HCT116 (cell line): ENCODE results near the gene CENPL. TPM values are rescaled to one million over a fixed set of nuclear protein-coding genes. Genes with fewer than 3 reads are reported as not detected.

ENCODE experiments used
- ATAC-seq: fragments of 200-7000 bp; cut with Tn5 transposase; 2 replicates; pipeline ENCODE4 v1.9.1; 2020; ENCODE audit warnings: mild to moderate bottlenecking, moderate library complexity
- BruUV-seq: library from RNA; stranded (reverse); fragments of 400-500 nt; replicated peaks from 2 replicates; lab custom pipeline; 2021; lab: Mats Ljungman, UMichigan
- CTCF ChIA-PET: fragments of 300-600 bp; sonication (Branson Sonifier 250); formaldehyde crosslinking; loops from one replicate; lab custom pipeline; 2021; ENCODE audit warnings: antibody characterized with exemption; lab: Charles Lee
- POLR2A ChIA-PET: fragments of 300-600, 350-600 bp; sonication (Branson Sonifier 250); formaldehyde crosslinking; loops from one replicate; lab custom pipeline; 2021; ENCODE audit warnings: antibody characterized with exemption; lab: Charles Lee
- RAD21 ChIA-PET, 2 experiments: fragments of 300-600 bp; sonication (Branson Sonifier 250); formaldehyde crosslinking; loops; one replicate each; lab custom pipeline; 2023; ENCODE audit warnings: low total read pairs in 2 of 2; ENCODE audit not compliant: uncharacterized antibody in 2 of 2, unreplicated experiment in 2 of 2, low non-redundant PET in 1 of 2; lab: Charles Lee
- DNase-seq: peaks from one replicate; pipeline ENCODE4 v3.0.0-alpha.2; 2010; ENCODE audit warnings: low read depth, low spot score
- H2AFZ ChIP-seq: fragments of 200-600 bp; shearing (Covaris generic), sonication (generic); 2 replicates; pipeline ENCODE4 v1.6.1; 2017; ENCODE audit warnings: low read depth, mixed run types, mixed read lengths, antibody characterized with exemption, low read length; ENCODE audit not compliant: poor library complexity, severe bottlenecking
- H3K27ac ChIP-seq: 2 replicates; pipeline ENCODE4 v1.5.1; 2012; ENCODE audit warnings: low read depth, low read length
- H3K27me3 ChIP-seq: fragments of 200-600 bp; sonication (generic); 2 replicates; pipeline ENCODE4 v1.6.1; 2016; ENCODE audit warnings: mixed run types, low read length, mixed read lengths; ENCODE audit not compliant: insufficient read depth
- H3K36me3 ChIP-seq, 2 experiments: fragments of 200-500 bp in 1 of 2; fragments of 200-600 bp in 1 of 2; sonication (Bioruptor generic) in 1 of 2; sonication (generic) in 1 of 2; 2 replicates each; pipeline versions ENCODE4 v1.5.1 to v1.6.1; 2014 to 2016; ENCODE audit warnings: low read length in 2 of 2, inconsistent platforms in 1 of 2, mixed read lengths in 1 of 2, mixed run types in 1 of 2; ENCODE audit not compliant: insufficient read depth in 2 of 2, control insufficient read depth in 1 of 2
- H3K4me1 ChIP-seq, 2 experiments: fragments of 200-600 bp in 1 of 2; sonication (generic) in 1 of 2; 2 replicates each; pipeline versions ENCODE4 v1.5.1 to v1.6.1; 2012 to 2017; ENCODE audit warnings: low read length in 2 of 2, inconsistent platforms in 1 of 2, mild to moderate bottlenecking in 1 of 2, mixed read lengths in 1 of 2, mixed run types in 1 of 2, moderate library complexity in 1 of 2; ENCODE audit not compliant: insufficient read depth in 2 of 2, control insufficient read depth in 1 of 2
- H3K4me2 ChIP-seq: fragments of 200-600 bp; sonication (generic); 2 replicates; pipeline ENCODE4 v1.6.1; 2017; ENCODE audit warnings: mixed run types, low read length, mixed read lengths
- H3K4me3 ChIP-seq, 2 experiments: fragments of 200-600 bp in 1 of 2; sonication (generic) in 1 of 2; replicated peaks in 1 of 2; 2 replicates each; pipeline ENCODE4 v1.5.1; 2011 to 2016; ENCODE audit warnings: low read length in 2 of 2, control low read depth in 1 of 2, low read depth in 1 of 2, mild to moderate bottlenecking in 1 of 2, mixed read lengths in 1 of 2, mixed run types in 1 of 2
- H3K79me2 ChIP-seq: fragments of 200-600 bp; sonication (generic); 2 replicates; pipeline ENCODE4 v1.6.1; 2017; ENCODE audit warnings: mild to moderate bottlenecking, mixed run types, low read length, moderate library complexity, mixed read lengths; ENCODE audit not compliant: insufficient read depth
- H3K9ac ChIP-seq: fragments of 200-600 bp; sonication (generic); 2 replicates; pipeline ENCODE4 v1.6.1; 2016; ENCODE audit warnings: low read length, mixed read lengths
- H3K9me2 ChIP-seq: fragments of 200-600 bp; sonication (generic), shearing (Covaris generic); 2 replicates; pipeline ENCODE4 v1.6.1; 2017; ENCODE audit warnings: mixed run types, mild to moderate bottlenecking, moderate library complexity; ENCODE audit not compliant: insufficient read depth
- H3K9me3 ChIP-seq, 2 experiments: fragments of 200-500 bp in 1 of 2; fragments of 200-600 bp in 1 of 2; sonication (Bioruptor generic) in 1 of 2; sonication (generic) in 1 of 2; 2 replicates each; pipeline ENCODE4 v1.6.1; 2014 to 2017; ENCODE audit warnings: low read length in 2 of 2, mixed read lengths in 2 of 2, inconsistent platforms in 1 of 2, low read depth in 1 of 2, mild to moderate bottlenecking in 1 of 2, mixed run types in 1 of 2, moderate library complexity in 1 of 2; ENCODE audit not compliant: control insufficient read depth in 1 of 2, insufficient read depth in 1 of 2
- H4K20me1 ChIP-seq: fragments of 200-600 bp; sonication (generic), shearing (Covaris generic); 2 replicates; pipeline ENCODE4 v1.6.1; 2017; ENCODE audit warnings: mixed run types, mild to moderate bottlenecking, moderate library complexity; ENCODE audit not compliant: insufficient read depth
- ATF3 ChIP-seq: IDR thresholded peaks from 2 replicates; pipeline ENCODE4 v1.6.1; 2012
- CBX3 ChIP-seq: IDR thresholded peaks from 2 replicates; pipeline ENCODE4 v1.6.1; 2012; ENCODE audit warnings: low read depth
- CEBPB ChIP-seq: IDR thresholded peaks from 2 replicates; pipeline ENCODE4 v1.6.1; 2012; ENCODE audit warnings: low read depth
- EGR1 ChIP-seq: IDR thresholded peaks from 2 replicates; pipeline ENCODE4 v1.6.1; 2012; ENCODE audit warnings: low read depth
- EZH2 ChIP-seq: fragments of 200-600 bp; sonication (generic); IDR thresholded peaks from 2 replicates; pipeline ENCODE4 v1.6.1; 2017; ENCODE audit warnings: antibody characterized with exemption, mixed run types
- EZH2phosphoT487 ChIP-seq: fragments of 200-600 bp; IDR thresholded peaks from 2 replicates; pipeline ENCODE4 v1.6.1; 2018; ENCODE audit warnings: antibody characterized with exemption, borderline replicate concordance
- JUND ChIP-seq: IDR thresholded peaks from 2 replicates; pipeline ENCODE4 v1.6.1; 2012
- POLR2A ChIP-seq: IDR thresholded peaks from 2 replicates; pipeline ENCODE4 v1.7.0; 2011; ENCODE audit warnings: borderline replicate concordance; ENCODE audit not compliant: insufficient read depth, insufficient read length; ENCODE audit errors: extremely low read depth
- SP1 ChIP-seq: IDR thresholded peaks from 2 replicates; pipeline ENCODE4 v1.6.1; 2012; ENCODE audit warnings: low read depth
- SRF ChIP-seq: IDR thresholded peaks from 2 replicates; pipeline ENCODE4 v1.6.1; 2012; ENCODE audit warnings: low read depth
- YY1 ChIP-seq: IDR thresholded peaks from 2 replicates; pipeline ENCODE4 v1.6.1; 2011; ENCODE audit warnings: low read length, low read depth, moderate library complexity, mild to moderate bottlenecking; ENCODE audit not compliant: insufficient replicate concordance; ENCODE audit errors: extremely low read depth
- intact Hi-C: fragments of 100-400 bp; cut with micrococcal nuclease; formaldehyde crosslinking; loops from 2 replicates; pipeline ENCODE4 v1.10.0; 2022
- total RNA-seq: library from RNA; stranded (reverse); gene quantifications from one replicate; pipeline ENCODE4 v1.2.1, GENCODE V29; 2021; ENCODE audit not compliant: unreplicated experiment
- TF ChIP-seq, protein P1 (sequence below): IDR thresholded peaks from 2 replicates; pipeline ENCODE4 v1.6.1; 2012; ENCODE audit warnings: low read depth

Gene CENPL
- total RNA-seq, 1 experiment from 2014 or later: 20.3 TPM

DNA sequence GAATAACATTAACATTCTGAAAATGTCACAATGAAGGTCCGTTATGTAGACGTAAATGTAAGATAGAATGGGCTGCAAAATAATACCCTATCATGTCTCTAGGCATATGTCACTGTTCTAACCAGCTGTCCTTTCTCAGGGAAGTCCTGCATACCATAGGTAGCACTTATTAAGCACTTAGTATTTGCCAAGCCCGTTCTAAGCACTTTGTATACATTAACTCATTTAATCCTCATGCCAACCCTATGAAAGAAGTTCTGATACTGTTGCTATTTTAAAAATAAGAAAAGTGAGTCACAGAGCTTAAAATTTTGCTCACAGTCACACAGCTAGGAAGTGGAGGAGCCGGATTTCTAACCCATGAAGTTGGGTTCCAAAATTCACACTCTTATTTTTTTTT is 27.4 kb upstream of the CENPL start:
- Histone ChIP-seq H3K9me2 (no peaks in the 10 kb centered on the region), H3K4me3 (no peak overlapping the region), H3K27ac (no peak overlapping the region), H3K4me1 (no peaks in the 10 kb centered on the region), H2AFZ (no peak overlapping the region), H4K20me1 (no peaks in the 10 kb centered on the region; the same call in 1 of the 2 replicates), H3K4me2 (no peak overlapping the region), H3K9me3 (no peaks in the 10 kb centered on the region), H3K9ac (no peak overlapping the region), H3K79me2 (no peaks in the 10 kb centered on the region), H3K27me3 (no peaks in the 10 kb centered on the region), H3K36me3 (peaks cover 0 to 16% of the 10 kb centered on the region in 2 experiments; a peak in 2 of 4 replicates)
- DNase-seq (no peak), ATAC-seq (no peak)
- ChIA-PET CTCF (interaction anchor here (0.7 kb wide), 1 partner anchor 366 kb away, joined by 3 read pairs; no protein-coding TSS in a partner anchor), POLR2A (interaction anchor here (1.2 to 1.6 kb wide), 3 partner anchors 9 to 14 kb away, joined by 4 to 5 read pairs (median 5); no protein-coding TSS in a partner anchor), RAD21 (no interaction called here)
- BruUV-seq: no TSS peak
- TF ChIP-seq EZH2phosphoT487 (no peak), POLR2A (no peak), EGR1 (no peak), ATF3 (no peak), SRF (no peak), EZH2 (no peak), CEBPB (no peak), JUND (no peak)
- intact Hi-C loops: no loop called here

GRCh38 chr1:173832748-173833147 is 8.1 kb upstream of the CENPL start:
- H2AFZ ChIP-seq: no peak overlapping the region
- no peaks in the 10 kb centered on the region for H3K79me2 ChIP-seq
- no peaks in the 10 kb centered on the region for H4K20me1 ChIP-seq
- DNase-seq (no peak), ATAC-seq (no peak)
- H3K4me3 ChIP-seq: no peak overlapping the region
- no peaks in the 10 kb centered on the region for H3K9me3 ChIP-seq
- peaks cover 0 to 8% of the 10 kb centered on the region in 2 experiments; a peak in 2 of 4 replicates for H3K36me3 ChIP-seq
- H3K9me2 ChIP-seq: no peaks in the 10 kb centered on the region
- intact Hi-C loops: no loop called here
- no TSS peak for BruUV-seq
- no peaks in the 10 kb centered on the region for H3K27me3 ChIP-seq
- H3K4me2 ChIP-seq: no peak overlapping the region
- CTCF ChIA-PET: no interaction called here
- TF ChIP-seq CBX3 (no peak), CEBPB (no peak), YY1 (no peak), SP1 (no peak), POLR2A (no peak)
- TF ChIP-seq, protein P1, sequence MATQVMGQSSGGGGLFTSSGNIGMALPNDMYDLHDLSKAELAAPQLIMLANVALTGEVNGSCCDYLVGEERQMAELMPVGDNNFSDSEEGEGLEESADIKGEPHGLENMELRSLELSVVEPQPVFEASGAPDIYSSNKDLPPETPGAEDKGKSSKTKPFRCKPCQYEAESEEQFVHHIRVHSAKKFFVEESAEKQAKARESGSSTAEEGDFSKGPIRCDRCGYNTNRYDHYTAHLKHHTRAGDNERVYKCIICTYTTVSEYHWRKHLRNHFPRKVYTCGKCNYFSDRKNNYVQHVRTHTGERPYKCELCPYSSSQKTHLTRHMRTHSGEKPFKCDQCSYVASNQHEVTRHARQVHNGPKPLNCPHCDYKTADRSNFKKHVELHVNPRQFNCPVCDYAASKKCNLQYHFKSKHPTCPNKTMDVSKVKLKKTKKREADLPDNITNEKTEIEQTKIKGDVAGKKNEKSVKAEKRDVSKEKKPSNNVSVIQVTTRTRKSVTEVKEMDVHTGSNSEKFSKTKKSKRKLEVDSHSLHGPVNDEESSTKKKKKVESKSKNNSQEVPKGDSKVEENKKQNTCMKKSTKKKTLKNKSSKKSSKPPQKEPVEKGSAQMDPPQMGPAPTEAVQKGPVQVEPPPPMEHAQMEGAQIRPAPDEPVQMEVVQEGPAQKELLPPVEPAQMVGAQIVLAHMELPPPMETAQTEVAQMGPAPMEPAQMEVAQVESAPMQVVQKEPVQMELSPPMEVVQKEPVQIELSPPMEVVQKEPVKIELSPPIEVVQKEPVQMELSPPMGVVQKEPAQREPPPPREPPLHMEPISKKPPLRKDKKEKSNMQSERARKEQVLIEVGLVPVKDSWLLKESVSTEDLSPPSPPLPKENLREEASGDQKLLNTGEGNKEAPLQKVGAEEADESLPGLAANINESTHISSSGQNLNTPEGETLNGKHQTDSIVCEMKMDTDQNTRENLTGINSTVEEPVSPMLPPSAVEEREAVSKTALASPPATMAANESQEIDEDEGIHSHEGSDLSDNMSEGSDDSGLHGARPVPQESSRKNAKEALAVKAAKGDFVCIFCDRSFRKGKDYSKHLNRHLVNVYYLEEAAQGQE: no peak
- RAD21 ChIA-PET: no interaction called here
- POLR2A ChIA-PET: interaction anchor here (1.4 kb wide), 1 partner anchor 8 kb away, joined by 4 read pairs; the partner anchor contains the start of genes CENPL and DARS2
- no peaks in the 10 kb centered on the region for H3K4me1 ChIP-seq
- no peak overlapping the region for H3K9ac ChIP-seq
- H3K27ac ChIP-seq: no peak overlapping the region
